ENCODE measurements around the gene TXNDC12.

Gene TXNDC12

DNA sequence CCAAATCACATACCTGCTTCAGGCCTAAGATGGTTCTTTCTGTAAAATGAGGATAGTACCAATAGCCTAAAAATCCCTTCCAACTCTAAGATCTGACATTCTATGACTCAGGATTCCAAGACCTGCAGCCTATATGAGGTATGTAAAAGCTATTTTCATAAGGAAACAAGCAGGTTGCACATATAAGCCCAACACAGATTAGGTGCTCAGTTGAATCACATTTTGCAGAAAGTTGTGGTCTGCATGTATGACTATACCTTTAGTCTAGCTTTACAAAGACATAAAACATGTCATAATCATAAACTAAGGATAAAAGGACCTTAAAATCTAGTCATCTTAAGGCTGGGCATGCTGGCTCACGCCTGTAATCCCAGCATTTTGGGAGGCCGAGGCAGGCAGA lies 28.7 kb downstream of the TXNDC12 start:
- TF ChIP-seq, protein P1, sequence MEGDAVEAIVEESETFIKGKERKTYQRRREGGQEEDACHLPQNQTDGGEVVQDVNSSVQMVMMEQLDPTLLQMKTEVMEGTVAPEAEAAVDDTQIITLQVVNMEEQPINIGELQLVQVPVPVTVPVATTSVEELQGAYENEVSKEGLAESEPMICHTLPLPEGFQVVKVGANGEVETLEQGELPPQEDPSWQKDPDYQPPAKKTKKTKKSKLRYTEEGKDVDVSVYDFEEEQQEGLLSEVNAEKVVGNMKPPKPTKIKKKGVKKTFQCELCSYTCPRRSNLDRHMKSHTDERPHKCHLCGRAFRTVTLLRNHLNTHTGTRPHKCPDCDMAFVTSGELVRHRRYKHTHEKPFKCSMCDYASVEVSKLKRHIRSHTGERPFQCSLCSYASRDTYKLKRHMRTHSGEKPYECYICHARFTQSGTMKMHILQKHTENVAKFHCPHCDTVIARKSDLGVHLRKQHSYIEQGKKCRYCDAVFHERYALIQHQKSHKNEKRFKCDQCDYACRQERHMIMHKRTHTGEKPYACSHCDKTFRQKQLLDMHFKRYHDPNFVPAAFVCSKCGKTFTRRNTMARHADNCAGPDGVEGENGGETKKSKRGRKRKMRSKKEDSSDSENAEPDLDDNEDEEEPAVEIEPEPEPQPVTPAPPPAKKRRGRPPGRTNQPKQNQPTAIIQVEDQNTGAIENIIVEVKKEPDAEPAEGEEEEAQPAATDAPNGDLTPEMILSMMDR (IDR thresholded peaks at IDR 0.05; ENCODE audit: low read depth, low read length, poor library complexity, severe bottlenecking), result no peak
- TF ChIP-seq EZH2phosphoT487 (IDR thresholded peaks at IDR 0.05; ENCODE audit: borderline replicate concordance, low read length), result no peak
- Histone ChIP-seq H3K9me2 (replicated peaks; ENCODE audit: control insufficient read depth, low read length) (no peaks in the 10 kb centered on the region), H3K4me1 (ENCODE audit: control insufficient read depth, low read length) (peaks cover 5% of the 10 kb centered on the region), H3K4me2 (ENCODE audit: low read length) (no peak overlapping the region), H3F3A (ENCODE audit: control insufficient read depth, insufficient read depth) (0 out of 2 replicates have a peak, but pooled peaks cover 2% of the 10 kb centered on the region), H3K4me3 (ENCODE audit: low read length) (no peak overlapping the region), H3K36me3 (ENCODE audit: control insufficient read depth, low read length) (peaks cover 55% of the 10 kb centered on the region), H4K20me1 (ENCODE audit: control insufficient read depth, insufficient read depth, low read depth, low read length) (no peaks in the 10 kb centered on the region), H3K27ac (ENCODE audit: low read depth, low read length) (no peak overlapping the region), H3K9me3 (ENCODE audit: control insufficient read depth, insufficient read depth, low read length) (no peaks in the 10 kb centered on the region), H3K27me3 (ENCODE audit: control insufficient read depth, low read length) (no peaks in the 10 kb centered on the region), H3K79me2 (ENCODE audit: control insufficient read depth, low read length) (peaks cover 16% of the 10 kb centered on the region)

DNA sequence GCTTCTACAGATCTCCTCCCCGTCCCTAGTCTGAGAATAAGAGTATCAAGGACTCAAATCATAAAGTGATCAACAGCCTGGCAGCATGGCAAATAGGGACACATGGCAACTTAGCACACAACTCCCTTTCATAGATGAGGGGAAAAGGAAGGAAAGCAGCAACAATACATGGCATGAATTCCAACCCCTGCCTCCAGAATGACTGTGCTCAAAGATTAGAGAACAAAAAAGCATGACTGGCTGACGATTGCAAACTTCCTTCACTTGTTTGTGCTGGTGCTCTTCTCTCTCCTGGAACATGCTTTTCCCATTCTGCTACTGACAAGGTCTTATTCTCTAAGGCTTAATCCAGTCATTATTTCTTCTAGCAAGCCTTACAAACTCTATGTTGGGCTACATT lies 32.9 kb downstream of the TXNDC12 start:
- Histone ChIP-seq H3K36me3 (ENCODE audit: control insufficient read depth, low read length) (peaks cover 50% of the 10 kb centered on the region), H3K9me2 (replicated peaks; ENCODE audit: control insufficient read depth, low read length) (no peaks in the 10 kb centered on the region), H4K20me1 (ENCODE audit: control insufficient read depth, insufficient read depth, low read depth, low read length) (no peaks in the 10 kb centered on the region), H3K4me3 (ENCODE audit: low read length) (no peak overlapping the region), H3K9me3 (ENCODE audit: control insufficient read depth, insufficient read depth, low read length) (no peaks in the 10 kb centered on the region), H3F3A (ENCODE audit: control insufficient read depth, insufficient read depth) (0 out of 2 replicates have a peak, but pooled peaks cover 2% of the 10 kb centered on the region), H3K4me2 (ENCODE audit: low read length) (no peak overlapping the region), H3K27ac (ENCODE audit: low read depth, low read length) (no peak overlapping the region), H3K79me2 (ENCODE audit: control insufficient read depth, low read length) (no peaks in the 10 kb centered on the region), H3K27me3 (ENCODE audit: control insufficient read depth, low read length) (no peaks in the 10 kb centered on the region), H3K4me1 (ENCODE audit: control insufficient read depth, low read length) (no peaks in the 10 kb centered on the region)
- no peak for TF ChIP-seq EZH2phosphoT487 (IDR thresholded peaks at IDR 0.05; ENCODE audit: borderline replicate concordance, low read length)
- TF ChIP-seq, protein P1 (IDR thresholded peaks at IDR 0.05; ENCODE audit: low read depth, low read length, poor library complexity, severe bottlenecking), result no peak

DNA sequence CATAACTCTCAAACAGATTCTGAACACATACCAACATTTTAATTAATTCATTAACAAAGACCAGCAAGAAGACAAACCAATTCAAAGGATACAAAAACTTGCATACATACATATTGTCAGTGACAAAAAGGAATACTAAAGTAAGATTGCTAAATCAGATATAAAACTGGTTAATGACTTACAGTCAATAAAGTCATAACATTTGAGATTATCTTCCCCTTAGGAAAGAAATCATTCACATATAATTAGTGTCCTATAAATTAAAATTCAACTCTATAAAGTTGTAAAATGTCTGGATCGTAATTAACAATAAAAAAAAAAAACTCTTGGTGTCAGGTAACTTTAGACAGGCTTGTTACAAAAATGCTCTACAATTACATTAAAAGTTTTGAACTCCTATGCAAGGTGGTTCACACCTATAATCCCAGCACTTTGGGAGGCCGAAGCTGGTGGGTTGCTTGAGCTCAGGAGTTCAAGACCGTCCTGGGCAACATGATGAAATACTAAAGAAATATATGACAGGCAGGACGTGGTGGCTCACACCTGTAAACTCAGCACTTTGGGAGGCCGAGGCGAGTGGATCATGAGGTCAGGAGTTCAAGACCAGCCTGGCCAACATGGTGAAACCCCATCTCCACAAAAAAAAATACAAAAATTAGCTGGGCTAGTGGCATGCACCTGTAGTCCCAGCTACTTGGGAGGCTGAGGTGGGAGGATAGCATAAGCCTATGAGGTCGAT lies 46.8 kb downstream of the TXNDC12 start:
- no peaks in the 10 kb centered on the region for H3F3A ChIP-seq (ENCODE audit: control insufficient read depth, insufficient read depth)
- no peaks in the 10 kb centered on the region for H3K4me1 ChIP-seq (ENCODE audit: control insufficient read depth, low read length)
- no peaks in the 10 kb centered on the region for H3K9me2 ChIP-seq (replicated peaks; ENCODE audit: control insufficient read depth, low read length)
- H3K4me3 ChIP-seq (ENCODE audit: low read length), result no peak overlapping the region
- H3K79me2 ChIP-seq (ENCODE audit: control insufficient read depth, low read length), result no peaks in the 10 kb centered on the region
- no peaks in the 10 kb centered on the region for H3K9me3 ChIP-seq (ENCODE audit: control insufficient read depth, insufficient read depth, low read length)
- H4K20me1 ChIP-seq (ENCODE audit: control insufficient read depth, insufficient read depth, low read depth, low read length), result no peaks in the 10 kb centered on the region
- H3K27ac ChIP-seq (ENCODE audit: low read depth, low read length), result no peak overlapping the region
- TF ChIP-seq EZH2phosphoT487 (IDR thresholded peaks at IDR 0.05; ENCODE audit: borderline replicate concordance, low read length), result no peak
- TF ChIP-seq, protein P1 (IDR thresholded peaks at IDR 0.05; ENCODE audit: low read depth, low read length, poor library complexity, severe bottlenecking), result no peak
- H3K4me2 ChIP-seq (ENCODE audit: low read length), result no peak overlapping the region
- peaks cover 10% of the 10 kb centered on the region; the same call in 1 of the 2 replicates for H3K27me3 ChIP-seq (ENCODE audit: control insufficient read depth, low read length)
- no peaks in the 10 kb centered on the region for H3K36me3 ChIP-seq (ENCODE audit: control insufficient read depth, low read length)

All from DOHH2 (cell line).